Stimulated activated CD8-positive, alpha-beta memory T cell treated with anti-CD3 and anti-CD28 coated beads, Interleukin-4, amount 100 ng/mL, for 48 hours (primary cell): ENCODE data around the gene APOL1.
"Not testable (repeated sequence)": the region's sequence is repeated elsewhere in the genome, so short reads cannot be mapped to it uniquely, and the experiment has no call there.

Experiments
- DNase-seq: peaks from one replicate; pipeline ENCODE4 v3.0.0-alpha.2; 2020

APOL1 gene

DNA sequence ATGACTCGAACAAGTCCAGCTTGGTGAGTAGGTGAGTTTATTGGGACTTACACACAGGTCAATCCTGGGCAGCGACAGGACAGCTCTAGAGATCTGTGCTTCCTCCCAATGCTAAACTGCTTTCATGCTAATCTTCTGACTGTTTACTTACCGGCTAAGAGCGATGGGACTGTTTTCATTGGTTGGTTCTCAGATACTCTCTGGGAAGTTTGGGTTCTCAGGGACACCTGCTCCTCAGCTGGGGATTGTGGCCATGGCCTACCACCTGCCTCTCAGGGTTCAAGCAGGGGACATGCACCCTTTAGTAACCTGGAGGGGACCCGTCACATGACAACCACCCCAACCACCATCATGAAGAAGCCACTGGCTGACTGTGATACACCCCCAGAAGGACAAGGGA is 26.7 kb upstream of the APOL1 start:
- DNase-seq, result peak; percentile 20

DNA sequence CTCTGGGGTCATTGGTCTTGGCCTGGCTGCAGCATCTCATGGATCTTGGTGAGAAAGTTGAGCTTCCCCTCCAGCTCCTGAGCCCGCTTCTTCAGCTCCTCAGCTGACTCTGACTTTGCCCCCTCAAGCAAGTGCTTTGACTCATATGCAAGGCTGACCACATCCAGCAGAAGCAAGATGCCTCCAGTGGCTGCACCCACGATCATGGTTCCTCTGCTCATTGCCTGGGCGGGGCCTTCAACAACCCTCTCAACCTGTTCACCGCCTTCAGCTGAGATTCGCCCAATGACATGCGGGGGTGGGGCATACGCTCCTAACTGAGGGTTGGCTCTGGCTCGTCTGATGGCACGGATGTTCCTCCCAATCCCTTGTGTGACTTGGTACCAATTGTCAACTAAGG is 25.5 kb upstream of the APOL1 start:
- DNase-seq, result peak; percentile 52

DNA sequence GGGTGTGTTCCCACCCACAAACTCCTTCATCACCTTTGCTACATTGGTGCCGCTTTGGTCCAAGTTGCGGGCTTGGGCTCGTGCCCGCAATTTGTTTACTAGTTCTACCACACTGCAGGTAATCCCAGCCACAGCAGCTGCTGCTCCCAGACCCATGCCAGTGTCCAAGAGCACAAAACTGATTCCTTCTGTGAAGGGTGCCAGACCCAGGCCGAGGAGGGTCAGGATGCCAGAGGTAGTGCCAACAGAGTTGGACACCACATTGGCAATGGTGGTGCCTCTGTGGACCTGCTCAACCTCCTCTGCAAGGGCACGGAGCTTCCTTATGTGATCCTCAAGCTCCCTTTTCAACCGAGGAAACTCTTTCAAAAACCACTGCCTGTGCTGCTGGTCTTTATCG is 25.1 kb upstream of the APOL1 start:
- peak; percentile 12 for DNase-seq

DNA sequence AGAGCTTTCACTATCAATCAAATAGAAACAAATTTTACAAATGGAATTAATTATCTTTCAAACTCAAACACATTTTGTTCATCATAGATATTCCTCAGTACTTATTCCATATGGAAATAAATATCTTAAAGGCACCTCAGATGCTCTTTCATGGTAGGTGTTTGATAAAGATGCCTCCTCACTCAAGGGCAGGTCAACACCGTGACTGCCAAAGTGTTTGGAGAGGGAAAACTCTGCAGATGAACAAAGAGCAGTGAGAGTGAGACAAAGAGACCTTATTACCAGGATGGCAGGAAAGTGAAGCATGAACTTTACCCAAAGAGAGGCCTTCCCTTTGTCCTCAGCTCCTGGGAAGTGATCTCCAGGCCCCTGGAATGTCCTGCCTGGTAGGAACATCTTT is 24.6 kb upstream of the APOL1 start:
- peak; percentile 13 for DNase-seq

DNA sequence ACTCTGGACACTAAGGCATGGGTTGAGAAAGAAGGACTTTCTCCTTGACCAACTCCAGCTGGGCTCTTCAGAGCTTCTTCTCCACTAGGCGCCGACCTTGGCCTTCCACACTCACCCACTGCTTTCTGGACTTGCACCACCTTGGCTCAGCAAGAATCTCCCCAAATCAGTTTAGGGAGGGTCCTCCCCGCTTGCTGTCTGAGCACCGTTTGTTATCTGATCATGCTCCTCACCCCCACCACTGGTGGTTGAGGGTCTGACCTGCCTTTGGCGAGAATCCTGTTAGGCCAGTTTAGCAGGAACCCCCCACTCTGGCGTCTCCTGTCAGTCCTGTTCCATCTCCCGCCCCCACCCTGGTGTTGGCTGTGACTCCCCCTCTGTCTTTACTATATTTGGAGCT is 24.0 kb upstream of the APOL1 start:
- peak; percentile 18 for DNase-seq

DNA sequence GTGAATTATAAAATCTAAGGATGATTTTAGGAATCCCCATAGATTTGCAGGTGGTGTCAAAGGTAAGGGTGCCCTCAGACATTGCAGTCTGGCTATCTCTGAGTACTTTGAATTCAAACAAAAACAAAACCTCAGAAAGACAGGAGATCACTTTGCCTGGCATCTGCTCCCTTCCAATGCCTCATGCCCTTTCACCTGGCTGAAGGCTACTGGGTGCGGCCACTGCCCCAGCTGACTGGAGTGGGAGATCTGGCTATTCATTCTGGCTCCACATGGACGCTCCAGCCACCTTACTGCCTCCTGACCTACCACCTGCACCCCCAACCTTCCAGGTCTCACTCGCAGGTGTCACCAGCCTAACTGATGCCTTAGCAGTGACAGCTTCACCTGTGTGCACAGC is 23.3 kb upstream of the APOL1 start:
- DNase-seq, result not testable (repeated sequence)

DNA sequence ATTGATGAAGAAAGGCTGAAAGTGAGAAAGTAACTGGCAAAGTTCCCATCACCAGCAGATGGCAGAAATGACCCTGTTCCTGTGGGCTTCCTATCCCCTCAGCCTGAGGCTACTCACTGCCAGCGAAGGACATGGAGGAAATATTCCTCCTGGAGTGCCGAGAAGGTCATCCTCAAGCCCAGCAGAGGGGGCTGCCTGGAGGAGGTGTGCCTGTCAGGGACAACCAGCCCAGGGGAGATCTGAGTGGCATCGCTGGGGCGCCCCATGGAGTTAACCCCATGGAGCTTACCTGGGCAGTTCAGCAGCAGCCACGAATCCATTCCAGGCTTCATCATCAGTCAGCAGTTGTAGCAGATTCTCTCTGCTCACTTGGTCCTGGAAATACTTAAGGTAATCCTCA is 21.9 kb upstream of the APOL1 start:
- not testable (repeated sequence) for DNase-seq

DNA sequence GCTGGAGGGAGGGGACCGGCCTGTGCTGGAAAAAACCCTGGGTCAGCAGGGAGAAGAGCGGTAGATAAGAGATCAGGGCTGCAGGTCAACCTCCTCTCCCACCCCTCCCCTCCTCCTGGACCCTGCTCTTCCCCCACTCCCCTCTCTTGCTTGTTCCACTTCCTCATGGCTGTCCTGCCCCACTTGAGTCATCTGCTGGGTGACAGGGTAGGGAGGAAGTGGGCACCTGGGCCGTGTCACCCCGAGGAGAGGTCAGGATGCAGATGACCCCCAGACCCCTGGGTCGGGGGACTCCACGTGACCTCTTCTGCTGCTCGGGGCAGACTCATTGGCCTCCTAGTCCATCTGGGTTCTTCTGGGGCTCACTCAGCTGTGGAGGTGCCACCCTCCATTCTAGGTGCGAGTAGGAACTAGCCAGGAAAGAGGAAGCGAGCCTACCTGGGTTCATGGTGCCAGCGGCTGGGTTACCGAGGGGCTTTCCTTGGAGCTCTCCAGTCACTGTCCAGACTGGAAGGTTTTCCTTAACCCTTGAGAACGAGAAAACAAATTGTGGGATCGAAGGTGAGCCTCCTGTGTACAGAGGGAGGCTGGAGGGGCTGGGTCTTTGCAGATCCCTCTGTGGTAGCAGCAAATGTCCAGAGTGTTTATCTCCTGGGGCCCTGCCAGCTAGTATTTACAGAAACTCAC is 20.1 kb upstream of the APOL1 start:
- DNase-seq, result peak; percentile 18

DNA sequence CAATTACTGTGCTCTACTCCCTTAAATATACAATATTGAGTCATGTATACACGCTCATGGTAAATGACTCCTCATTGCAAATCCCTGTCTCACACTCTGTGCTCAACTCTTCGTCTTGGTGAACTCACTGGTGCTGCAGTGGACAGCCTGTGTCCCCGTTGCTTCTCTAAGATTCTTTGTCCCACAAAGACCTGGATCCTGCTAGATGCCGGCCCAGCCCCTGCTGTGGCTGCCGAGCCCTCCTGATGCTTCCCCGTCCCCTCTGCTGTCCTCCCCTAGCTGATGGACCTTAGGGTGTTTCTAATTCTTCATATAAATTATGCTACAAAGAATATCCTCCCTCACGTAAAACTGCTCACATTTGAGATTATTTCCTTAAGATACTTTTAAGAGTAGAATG is 19.1 kb upstream of the APOL1 start:
- DNase-seq, result peak; percentile 10

DNA sequence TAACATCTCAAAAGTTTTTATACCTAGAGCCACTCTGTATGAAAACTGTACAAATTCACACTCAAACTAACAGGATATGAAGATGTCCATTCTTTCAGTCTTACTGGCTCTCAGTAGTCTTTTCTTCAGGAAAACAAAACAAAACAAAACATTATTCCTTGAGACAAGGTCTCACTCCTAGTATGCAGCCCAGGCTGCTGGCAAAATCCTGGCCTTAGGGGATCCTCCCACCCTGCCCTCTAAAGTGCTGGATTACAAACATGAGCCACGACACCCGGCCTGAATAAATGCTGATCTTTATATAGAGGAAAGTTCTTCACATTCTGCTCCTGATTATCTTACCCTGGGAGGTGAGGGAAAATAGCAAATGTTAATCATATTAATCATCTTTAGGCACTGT is 18.7 kb upstream of the APOL1 start:
- DNase-seq, result no peak

DNA sequence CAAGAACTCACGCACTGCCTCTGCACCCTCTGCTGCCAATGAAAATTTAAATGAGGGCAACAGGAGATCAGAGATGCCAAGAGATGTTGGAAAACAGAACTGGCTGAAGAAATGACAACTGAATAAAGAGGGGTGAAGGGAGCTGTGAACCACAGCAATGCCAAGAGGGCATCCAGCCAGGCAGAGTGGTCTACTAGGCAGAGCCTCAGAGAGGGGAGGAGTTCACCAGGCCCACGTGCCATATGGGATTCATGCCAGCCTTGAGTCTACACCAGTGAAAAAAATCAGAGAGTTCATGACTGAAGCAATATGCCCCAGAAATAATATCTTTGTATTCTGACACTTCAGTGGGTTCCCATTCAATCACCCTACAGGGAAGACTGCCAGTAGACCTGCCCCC is 18.0 kb upstream of the APOL1 start:
- peak; percentile 19 for DNase-seq

DNA sequence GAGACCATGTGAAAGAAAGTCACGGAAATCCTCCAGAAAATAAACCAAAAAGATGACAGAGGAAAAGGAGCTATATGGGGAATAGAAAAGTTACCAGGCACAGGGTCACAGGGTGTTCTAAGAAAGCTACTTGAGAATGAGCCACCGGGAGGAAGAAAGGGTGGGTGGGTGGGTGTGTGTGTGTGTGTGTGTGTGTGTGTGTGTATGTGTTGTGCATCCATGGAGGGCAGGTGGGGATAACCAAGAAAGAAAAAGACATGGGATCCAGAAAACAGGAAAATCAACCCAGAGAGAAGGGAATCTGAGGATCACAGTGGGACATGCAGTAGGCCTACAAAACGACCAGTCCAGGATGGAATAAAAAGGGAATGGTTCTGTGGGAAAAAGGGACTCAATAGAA is 17.3 kb upstream of the APOL1 start:
- no peak for DNase-seq

DNA sequence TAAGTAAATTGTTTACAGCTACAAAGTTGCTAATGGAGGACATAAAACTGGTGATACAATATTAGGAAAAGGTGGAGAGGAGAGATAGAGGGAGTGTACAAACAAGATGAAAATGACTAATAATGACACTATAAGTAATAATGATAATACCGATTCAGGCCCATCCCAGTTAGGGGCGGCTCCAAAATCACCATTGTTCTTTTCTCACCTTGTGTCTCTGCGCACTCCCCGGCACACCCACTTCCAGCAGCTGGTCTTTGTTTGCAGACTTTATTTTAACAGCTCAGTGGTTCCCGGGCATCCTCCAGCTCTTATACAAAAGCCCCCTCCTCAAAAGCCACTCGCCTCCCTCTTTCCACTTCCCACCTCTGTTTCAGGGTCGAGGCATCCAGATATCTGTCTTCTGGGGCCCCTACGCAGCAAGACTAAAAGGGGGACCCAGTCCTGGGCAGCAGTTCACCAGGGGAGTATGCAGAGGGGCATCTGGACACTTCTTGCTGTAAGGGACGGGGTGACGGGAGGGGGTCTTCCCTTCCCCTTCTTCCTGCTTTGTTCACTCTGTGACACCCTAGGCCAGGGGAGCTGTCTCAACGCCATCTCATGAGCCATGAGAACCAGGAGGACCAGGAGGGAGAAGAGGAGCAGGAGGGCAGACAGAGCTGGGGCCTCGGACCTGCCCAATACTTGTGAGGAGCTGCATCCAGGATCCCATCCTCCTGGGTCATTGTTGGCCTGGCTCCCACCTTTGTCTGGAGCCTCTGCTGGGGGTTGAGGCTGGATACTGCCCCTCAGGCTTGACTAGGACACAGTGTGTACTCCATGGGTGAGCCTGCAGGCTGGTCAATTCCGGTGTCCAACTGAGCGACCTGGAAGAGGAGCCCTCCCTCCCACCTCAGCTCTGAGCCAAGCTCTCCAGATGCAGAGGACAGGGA is 16.3 kb upstream of the APOL1 start:
- no peak for DNase-seq

DNA sequence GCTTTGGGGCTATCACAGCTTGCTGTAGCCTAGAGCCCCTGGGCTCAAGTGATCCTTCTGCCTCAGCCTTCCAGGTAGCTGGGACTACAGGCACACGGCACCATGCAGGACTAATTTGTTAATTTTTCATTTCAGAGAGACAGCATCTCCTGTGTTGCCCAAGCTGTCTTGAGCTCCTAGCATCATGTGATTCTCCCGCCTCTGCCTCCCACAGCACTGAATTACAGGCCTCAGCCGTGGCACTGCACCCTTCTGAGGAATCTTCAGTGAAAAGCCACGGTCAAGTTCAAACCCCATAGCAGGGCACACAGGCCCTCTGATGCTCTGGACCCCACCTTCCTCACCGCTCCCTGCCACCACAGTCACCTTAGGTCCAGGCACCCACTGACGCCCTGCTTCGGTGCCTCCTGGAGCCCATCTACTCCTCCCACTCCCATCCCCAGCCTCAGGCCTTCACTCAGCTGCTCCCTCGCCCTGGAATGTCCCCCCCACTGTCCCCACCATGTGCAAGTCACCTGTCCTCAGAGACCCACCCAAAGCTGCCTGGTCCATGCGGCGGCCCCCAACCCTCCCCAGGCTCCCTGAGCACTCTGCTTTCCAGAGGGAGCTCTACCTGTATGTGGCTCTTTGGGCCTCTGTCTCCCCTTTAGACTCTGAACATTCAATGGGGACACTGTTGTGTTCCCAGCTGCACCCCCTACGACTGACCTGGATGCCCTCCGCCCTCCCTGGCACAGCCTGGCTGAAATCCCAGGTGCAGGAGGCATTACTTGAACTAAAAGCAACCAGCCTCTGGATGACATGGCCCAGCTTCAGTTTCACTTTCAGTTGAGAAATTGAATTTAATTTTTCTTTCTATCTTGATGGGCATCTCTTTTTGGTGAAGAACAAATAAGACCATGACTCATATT is 15.2 kb upstream of the APOL1 start:
- DNase-seq, result peak; percentile 50

DNA sequence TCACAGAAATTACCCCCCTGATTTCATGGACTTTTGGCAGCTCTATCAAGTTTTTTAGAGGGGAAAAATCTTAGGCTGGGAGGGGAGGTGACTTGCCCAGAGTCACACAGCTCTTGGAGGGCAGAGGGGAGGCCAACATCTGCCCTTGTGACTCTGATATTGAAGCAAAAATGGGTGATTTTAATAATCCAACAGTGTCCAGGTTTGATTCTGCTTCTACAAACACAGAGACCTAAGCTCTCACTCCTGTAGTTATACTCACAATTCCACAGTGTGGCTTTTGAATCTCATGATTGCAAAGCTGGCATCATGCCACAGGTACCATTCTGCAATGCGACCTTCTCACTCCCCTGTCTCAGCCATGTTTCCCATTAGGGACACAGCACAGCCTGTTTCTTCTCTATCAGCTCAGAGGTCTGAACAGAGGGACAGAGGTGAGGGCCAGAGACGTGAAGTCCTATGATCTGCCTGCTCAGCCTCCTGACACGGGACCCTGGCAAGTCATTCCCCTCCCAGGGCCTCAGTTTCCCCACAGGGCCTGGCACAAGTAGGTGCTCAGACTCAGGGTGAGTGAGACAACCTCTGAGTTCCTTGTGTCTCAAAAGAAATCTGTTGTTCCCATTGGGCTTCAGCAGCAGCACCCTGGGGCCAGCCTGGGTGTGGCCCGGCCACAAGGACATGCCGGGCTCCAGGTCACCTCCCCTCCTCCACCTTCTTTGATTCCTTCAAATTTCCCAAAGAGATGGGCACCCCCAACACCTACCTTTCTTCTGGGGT is 14.4 kb upstream of the APOL1 start:
- DNase-seq, result no peak

DNA sequence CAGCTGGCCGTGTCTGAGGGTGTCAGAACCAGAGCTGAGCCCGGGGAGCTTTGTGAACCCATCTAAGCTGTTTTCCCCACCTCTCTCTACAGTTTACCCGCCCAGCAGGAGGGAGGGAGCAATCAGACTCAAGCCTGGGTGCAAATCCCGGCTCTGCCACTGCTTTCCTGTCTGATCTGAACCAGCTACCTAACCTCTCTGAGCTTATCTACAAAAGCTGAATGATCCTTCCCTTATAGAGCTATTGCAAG is 13.9 kb upstream of the APOL1 start:
- DNase-seq, result peak; percentile 39

DNA sequence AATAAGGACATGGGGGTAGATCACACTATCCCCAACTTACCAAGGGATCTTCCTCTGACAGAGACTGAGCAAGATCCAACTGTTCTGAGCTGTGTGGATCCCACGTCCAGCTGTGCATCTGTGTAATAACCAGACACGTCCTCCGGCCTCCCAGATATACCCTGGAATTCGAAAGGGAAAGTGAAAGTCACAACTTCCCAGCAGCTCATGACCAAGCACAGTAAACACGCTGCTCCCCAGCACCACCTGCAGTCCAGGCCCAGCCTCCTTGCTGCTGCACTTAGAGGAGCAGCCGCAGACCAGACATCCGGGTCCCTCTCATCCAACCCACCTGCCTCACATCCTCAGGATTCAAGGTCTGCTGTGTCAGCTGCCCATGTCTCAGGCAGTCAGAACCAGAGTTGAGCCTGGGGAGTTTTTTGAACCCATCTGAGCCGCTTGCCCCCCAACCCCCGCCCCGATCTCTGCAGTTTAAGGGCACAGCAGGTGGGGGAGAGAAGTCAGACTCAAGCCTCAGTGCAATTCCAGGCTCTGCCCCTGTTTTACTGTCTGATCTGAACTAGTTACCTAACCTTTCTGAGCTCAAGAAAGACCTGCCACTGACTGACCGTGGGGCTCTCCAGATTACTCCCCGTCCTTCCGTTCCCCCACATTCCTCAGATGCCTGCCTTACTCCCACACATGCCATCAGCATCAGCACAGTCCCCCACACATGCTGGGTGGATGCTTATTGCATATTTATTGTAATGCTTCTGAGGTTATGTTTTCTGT is 13.3 kb upstream of the APOL1 start, which contains the start of gene APOL2:
TSS of gene APOL2 (minus strand) at position 127 of the 771 bp plus-strand sequence. CDS start 6,365 bp downstream, outside the sequence.
- peak; percentile 89 for DNase-seq

DNA sequence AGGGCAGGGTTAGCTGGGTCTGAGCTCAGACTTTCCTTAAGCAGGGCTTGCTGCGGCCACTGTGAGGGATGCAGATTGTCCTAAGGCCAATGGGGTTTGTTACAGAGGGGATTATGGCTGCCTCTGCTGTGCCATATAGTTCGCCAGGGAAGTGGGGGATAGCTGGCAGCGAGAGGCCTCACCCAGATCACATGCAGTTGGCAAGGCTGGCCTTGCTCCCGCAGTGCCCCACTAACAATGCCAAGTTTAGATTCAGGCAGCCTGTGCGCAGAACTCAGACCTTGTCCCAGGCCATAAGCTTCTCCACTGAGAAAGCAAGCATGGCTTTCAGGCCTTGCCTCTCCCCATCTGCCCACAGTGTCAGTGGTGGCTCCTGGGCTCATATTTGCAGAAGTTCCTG is 8.9 kb upstream of the APOL1 start:
- no peak for DNase-seq

DNA sequence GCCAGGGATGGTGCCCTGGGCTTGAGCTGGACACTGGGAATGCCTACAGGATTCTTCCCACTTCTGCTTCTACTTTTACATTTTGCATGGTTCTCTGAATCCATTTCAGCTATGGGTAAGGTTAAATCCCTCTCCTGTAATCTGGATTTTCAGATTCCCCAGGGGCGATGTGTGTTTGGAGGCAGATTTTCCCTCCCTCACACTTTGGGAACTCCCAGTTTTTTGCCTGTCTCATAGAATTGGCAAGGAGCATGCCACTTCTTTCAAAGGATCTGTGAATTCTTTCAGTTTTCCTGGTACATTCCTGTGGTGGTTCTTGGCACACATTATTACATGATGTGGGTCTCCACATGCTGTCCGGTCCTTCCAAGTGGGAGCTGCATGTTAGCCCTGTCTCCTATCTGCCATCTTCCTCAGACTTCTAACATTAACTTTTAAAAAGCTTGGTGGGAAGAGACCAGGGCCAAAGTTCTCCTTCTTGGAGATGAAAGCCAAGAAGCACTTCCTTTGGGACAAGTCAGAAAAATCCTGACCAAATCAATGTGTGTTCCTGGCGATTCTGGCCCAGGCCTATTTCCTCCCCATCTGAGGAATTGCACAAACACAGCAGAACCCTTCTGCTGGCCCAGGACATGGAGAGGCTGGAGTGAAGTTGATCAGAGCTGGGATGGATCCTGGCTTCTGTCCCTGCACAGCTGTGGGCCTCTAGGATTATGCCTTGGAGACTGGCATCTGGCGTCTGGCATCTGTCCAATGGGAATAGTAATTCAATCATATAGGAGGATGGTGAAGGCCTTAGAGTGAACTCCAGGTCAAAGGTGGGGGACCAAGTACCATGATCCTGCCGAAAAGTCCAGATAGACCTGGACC is 8.2 kb upstream of the APOL1 start:
- peak; percentile 14 for DNase-seq

DNA sequence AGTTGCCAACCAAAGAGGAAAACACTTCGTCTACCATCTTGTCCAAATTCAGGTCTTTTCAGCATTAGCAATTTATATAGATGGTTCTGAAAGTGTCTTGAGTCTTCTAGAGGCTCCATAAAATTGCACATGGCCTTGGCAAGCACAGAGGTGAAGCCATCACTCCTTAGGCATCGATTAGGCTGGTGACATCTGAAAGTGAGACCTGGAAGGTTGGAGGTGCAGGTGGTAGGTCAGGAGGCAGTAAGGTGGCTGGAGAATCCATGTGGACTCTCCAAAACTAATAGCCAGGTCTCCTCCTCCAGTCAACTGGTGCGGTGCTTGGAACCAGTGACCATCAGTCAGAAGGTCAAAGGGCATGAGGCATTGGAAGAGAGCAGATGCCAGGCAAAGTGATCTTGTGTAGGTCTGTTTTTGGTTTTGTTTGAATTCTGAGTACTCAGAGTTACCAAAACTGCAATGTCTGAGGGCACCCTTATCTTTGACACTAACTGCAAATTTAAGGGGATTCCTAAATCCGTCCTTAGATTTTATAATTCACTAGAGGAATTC is 7.1 kb upstream of the APOL1 start:
- DNase-seq, result no peak
